Thymus (tissue), 11 donors: Measurements from ENCODE around the gene SMYD5. TPM values are rescaled to one million over a fixed set of nuclear protein-coding genes. Genes with fewer than 3 reads are reported as not detected.
"Not testable (repeated sequence)": the region's sequence is repeated elsewhere in the genome, so short reads cannot be mapped to it uniquely, and the experiment has no call there.

Experiments used
- DNase-seq, 9 donors: peaks; one replicate each; pipeline ENCODE4 v3.0.0-alpha.2; 2013; ENCODE audit warnings: low spot score in 9 of 9, low read depth in 6 of 9, missing footprints in 1 of 9
- H3K27ac ChIP-seq, 2 donors: one replicate each; pipeline ENCODE4 v1.5.1; 2013; ENCODE audit warnings: control low read depth in 1 of 2, low read depth in 1 of 2, low read length in 1 of 2, mild to moderate bottlenecking in 1 of 2, moderate library complexity in 1 of 2
- H3K27me3 ChIP-seq, 2 donors: one replicate each; pipeline ENCODE4 v1.5.1; 2013; ENCODE audit warnings: low read length in 1 of 2; ENCODE audit not compliant: control insufficient read depth in 2 of 2, insufficient read depth in 1 of 2
- H3K36me3 ChIP-seq, 2 donors: one replicate each; pipeline ENCODE4 v1.5.1; 2013; ENCODE audit warnings: low read length in 1 of 2, mild to moderate bottlenecking in 1 of 2, moderate library complexity in 1 of 2; ENCODE audit not compliant: control insufficient read depth in 2 of 2, insufficient read depth in 2 of 2
- H3K4me1 ChIP-seq, 2 donors: one replicate each; pipeline ENCODE4 v1.5.1; 2013; ENCODE audit warnings: low read length in 2 of 2; ENCODE audit not compliant: control insufficient read depth in 2 of 2, insufficient read depth in 2 of 2
- H3K4me3 ChIP-seq, 2 donors: one replicate each; pipeline ENCODE4 v1.5.1; 2013; ENCODE audit warnings: low read length in 2 of 2, control low read depth in 1 of 2, mild to moderate bottlenecking in 1 of 2
- H3K9me3 ChIP-seq, 2 donors: one replicate each; pipeline ENCODE4 v1.5.1; 2013; ENCODE audit warnings: low read length in 1 of 2, mild to moderate bottlenecking in 1 of 2; ENCODE audit not compliant: control insufficient read depth in 2 of 2, insufficient read depth in 1 of 2
- WGBS: extraction: QIAGEN DNeasy Blood & Tissue Kit; methylation state at CpG from one replicate; pipeline ENCODE4 v1.1.7; 2013; 5-methylcytosine and 5-hydroxymethylcytosine counted together
- polyA plus RNA-seq: library from polyadenylated mRNA; stranded (reverse); fragments of 200-250 nt; gene quantifications from one replicate; pipeline ENCODE4 v1.2.3, GENCODE V29; 2013
- total RNA-seq: library from RNA; stranded (reverse); fragments of 120-200 nt; gene quantifications from one replicate; pipeline ENCODE4 v1.2.4, GENCODE V29; 2013
- donor health status: healthy.

The SMYD5 gene
- total and polyA plus RNA-seq, 2 donors = 11.5 to 14.5 TPM

- no peak for DNase-seq
- 98% methylated on average over 8 of the region's 8 CpGs for WGBS
- Histone ChIP-seq H3K36me3 (peaks cover 30 to 40% of the 10 kb centered on the region in 2 donors), H3K27ac (no peak overlapping the region), H3K4me1 (no peaks in the 10 kb centered on the region), H3K4me3 (no peak overlapping the region), H3K9me3 (no peaks in the 10 kb centered on the region), H3K27me3 (no peaks in the 10 kb centered on the region)
Observed at GRCh38 chr2:73259276-73259675, 45.2 kb downstream of the SMYD5 start.

- no peaks in the 10 kb centered on the region for H3K27me3 ChIP-seq
- WGBS = 84% methylated on average over 4 of the region's 4 CpGs
- H3K36me3 ChIP-seq = peaks cover 28 to 37% of the 10 kb centered on the region in 2 donors
- no peak overlapping the region for H3K27ac ChIP-seq
- H3K9me3 ChIP-seq = no peaks in the 10 kb centered on the region
- no peak overlapping the region for H3K4me3 ChIP-seq
- DNase-seq = no peak
- no peaks in the 10 kb centered on the region for H3K4me1 ChIP-seq
Observed at GRCh38 chr2:73259704-73260337, 45.8 kb downstream of the SMYD5 start.

DNA sequence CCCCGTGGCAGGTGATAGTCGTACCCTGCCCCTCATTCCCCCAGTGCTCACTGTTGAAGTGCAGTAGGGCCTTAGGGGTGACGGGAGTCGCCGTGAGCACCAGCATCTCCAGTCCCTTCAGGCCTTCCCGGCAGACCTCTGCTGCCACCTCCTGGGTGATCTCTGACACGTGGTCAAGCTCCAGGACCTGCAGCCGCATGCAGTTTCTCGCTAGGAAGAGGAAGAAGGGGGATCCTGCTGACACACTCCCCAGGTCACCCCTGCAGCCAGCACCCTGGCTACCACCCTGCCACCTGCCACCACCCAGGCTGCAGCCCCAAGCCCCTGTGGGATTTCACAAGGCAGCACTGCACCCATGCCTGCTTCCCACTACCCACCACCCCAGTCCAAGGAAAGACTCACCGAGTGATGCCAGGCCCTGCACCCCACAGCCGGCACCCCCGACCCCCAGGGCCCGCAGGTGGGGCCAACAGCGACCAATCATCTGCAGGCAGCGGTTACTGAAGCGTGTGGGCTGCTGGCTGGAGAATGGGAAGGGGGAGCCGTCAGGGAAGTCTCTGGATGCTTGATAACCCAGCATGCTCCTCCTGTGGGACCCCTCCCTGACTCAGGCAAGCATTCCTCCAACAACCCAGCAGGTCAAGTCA lies 46.4 kb downstream of the SMYD5 start:
- peaks cover 21 to 32% of the 10 kb centered on the region in 2 donors for H3K36me3 ChIP-seq
- 91% methylated on average over 17 of the region's 17 CpGs for WGBS
- no peak for DNase-seq

GRCh38 chr2:73262108-73262651 lies 48.1 kb downstream of the SMYD5 start:
- Histone ChIP-seq H3K4me3 (no peak overlapping the region), H3K27me3 (no peaks in the 10 kb centered on the region), H3K4me1 (no peaks in the 10 kb centered on the region), H3K27ac (no peak overlapping the region), H3K36me3 (peaks cover 21 to 35% of the 10 kb centered on the region in 2 donors), H3K9me3 (no peaks in the 10 kb centered on the region)
- 98% methylated on average over 4 of the region's 4 CpGs for WGBS
- no peak for DNase-seq

More for the DNA sequence above, 46.4 kb downstream of the SMYD5 start:
- H3K9me3 ChIP-seq = no peaks in the 10 kb centered on the region
- no peak overlapping the region for H3K4me3 ChIP-seq
- H3K4me1 ChIP-seq = no peaks in the 10 kb centered on the region
- H3K27ac ChIP-seq = no peak overlapping the region
- no peaks in the 10 kb centered on the region for H3K27me3 ChIP-seq

GRCh38 chr2:73262691-73263429 lies 48.8 kb downstream of the SMYD5 start:
- H3K4me3 ChIP-seq, H3K27me3 ChIP-seq, H3K27ac ChIP-seq, H3K9me3 ChIP-seq, H3K4me1 ChIP-seq, DNase-seq: not testable (repeated sequence)
- peaks cover 21 to 35% of the 10 kb centered on the region in 2 donors for H3K36me3 ChIP-seq
- 97% methylated on average over 18 of the region's 18 CpGs for WGBS

DNA sequence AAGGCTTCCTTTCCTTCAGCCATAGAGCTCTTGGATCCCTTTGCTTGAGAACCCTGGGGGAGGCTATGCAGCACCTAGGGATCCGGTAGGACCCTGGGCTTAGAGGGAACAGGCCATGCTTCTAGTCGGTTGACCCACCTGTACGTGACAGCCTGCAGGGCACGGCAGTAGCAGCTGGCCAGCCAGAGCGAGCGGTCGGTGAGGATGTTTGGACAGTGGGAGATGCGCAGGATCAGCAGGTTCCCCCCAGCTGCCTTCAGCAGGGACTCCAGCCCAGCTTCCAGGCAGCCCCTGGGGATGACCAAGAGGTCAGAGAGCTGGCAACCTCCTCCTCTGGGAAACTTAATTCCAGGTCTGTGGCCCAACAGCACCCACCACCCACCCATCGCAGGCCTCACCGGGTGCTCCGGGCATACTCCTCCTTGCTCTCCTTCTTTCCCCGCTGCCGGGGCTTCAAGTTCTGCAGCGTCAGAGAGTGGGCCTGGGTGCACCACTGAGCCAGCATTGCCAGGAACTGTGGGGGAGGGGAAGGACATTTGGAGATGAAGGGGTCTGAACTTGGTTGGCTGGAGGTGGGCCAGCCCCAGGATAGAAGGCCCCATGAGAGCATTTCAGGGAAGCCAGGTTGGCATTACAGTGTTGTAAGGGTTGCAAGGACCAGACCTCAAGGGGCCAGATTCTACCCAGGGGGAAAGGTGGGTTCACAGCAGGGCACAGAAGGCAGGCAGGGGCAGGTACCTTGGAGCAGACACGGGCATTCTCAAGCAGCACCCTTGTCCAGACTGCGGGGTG lies 49.7 kb downstream of the SMYD5 start:
- Histone ChIP-seq H3K27ac (no peak overlapping the region), H3K36me3 (peaks cover 15 to 32% of the 10 kb centered on the region in 2 donors), H3K4me3 (no peak overlapping the region), H3K9me3 (no peaks in the 10 kb centered on the region), H3K27me3 (peaks cover 0 to 2% of the 10 kb centered on the region in 2 donors), H3K4me1 (no peaks in the 10 kb centered on the region)
- DNase-seq = no peak
- 98% methylated on average over 16 of the region's 16 CpGs for WGBS

- 98% methylated on average over 15 of the region's 15 CpGs for WGBS
- no peak overlapping the region for H3K27ac ChIP-seq
- DNase-seq = no peak
- peaks cover 0 to 2% of the 10 kb centered on the region in 2 donors for H3K27me3 ChIP-seq
- H3K4me3 ChIP-seq = no peak overlapping the region
- H3K4me1 ChIP-seq = peaks cover 0 to 3% of the 10 kb centered on the region in 2 donors
- H3K9me3 ChIP-seq = no peaks in the 10 kb centered on the region
- H3K36me3 ChIP-seq = peaks cover 10 to 27% of the 10 kb centered on the region in 2 donors
Observed at GRCh38 chr2:73264332-73264606, 50.2 kb downstream of the SMYD5 start.

DNA sequence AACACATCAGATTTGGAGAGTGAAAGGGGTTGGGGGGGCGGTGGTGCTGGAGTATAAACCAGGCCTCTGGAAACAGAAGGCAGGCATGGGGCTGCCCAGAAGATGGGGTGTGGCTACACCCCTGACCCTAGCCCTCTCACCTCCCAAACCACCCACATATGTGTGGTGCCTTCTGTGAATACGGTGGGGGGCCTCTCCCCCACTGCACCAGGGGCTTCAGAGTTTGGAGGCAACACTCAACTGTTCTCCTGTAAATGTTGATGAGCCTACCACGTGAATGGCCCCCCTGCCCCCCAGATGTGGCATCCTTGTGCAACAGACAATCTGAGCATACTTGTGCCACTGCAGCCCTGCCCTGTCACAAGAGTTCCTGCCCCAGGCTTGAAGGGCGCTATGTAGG lies 50.7 kb downstream of the SMYD5 start:
- WGBS = 97% methylated on average over 4 of the region's 4 CpGs

More for the DNA sequence above, 50.7 kb downstream of the SMYD5 start:
- DNase-seq = no peak
- Histone ChIP-seq H3K36me3 (peaks cover 6 to 22% of the 10 kb centered on the region in 2 donors), H3K9me3 (no peaks in the 10 kb centered on the region), H3K4me1 (peaks cover 2 to 5% of the 10 kb centered on the region in 2 donors), H3K27ac (no peak overlapping the region), H3K27me3 (peaks cover 0 to 2% of the 10 kb centered on the region in 2 donors), H3K4me3 (no peak overlapping the region)
